Measurements from ENCODE around the gene PMVK. TPM values are rescaled to one million over a fixed set of nuclear protein-coding genes. Genes with fewer than 3 reads are reported as not detected.

PMVK gene
- total RNA-seq, 1 experiment from 2014 or later, result 24.0 TPM

- no peaks in the 10 kb centered on the region for H3K79me2 ChIP-seq (ENCODE audit: insufficient read depth, low read length)
- TF ChIP-seq, protein P1, sequence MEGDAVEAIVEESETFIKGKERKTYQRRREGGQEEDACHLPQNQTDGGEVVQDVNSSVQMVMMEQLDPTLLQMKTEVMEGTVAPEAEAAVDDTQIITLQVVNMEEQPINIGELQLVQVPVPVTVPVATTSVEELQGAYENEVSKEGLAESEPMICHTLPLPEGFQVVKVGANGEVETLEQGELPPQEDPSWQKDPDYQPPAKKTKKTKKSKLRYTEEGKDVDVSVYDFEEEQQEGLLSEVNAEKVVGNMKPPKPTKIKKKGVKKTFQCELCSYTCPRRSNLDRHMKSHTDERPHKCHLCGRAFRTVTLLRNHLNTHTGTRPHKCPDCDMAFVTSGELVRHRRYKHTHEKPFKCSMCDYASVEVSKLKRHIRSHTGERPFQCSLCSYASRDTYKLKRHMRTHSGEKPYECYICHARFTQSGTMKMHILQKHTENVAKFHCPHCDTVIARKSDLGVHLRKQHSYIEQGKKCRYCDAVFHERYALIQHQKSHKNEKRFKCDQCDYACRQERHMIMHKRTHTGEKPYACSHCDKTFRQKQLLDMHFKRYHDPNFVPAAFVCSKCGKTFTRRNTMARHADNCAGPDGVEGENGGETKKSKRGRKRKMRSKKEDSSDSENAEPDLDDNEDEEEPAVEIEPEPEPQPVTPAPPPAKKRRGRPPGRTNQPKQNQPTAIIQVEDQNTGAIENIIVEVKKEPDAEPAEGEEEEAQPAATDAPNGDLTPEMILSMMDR (IDR thresholded peaks at IDR 0.05 in 2 of 3, conservative IDR thresholded peaks at IDR 0.05 in 1 of 3; ENCODE audit: borderline replicate concordance in 1 of 3, insufficient read depth in 1 of 3, low read depth in 2 of 3, low read length in 2 of 3), result no peak
- TF ChIP-seq YY1 (IDR thresholded peaks at IDR 0.05; ENCODE audit: extremely low read depth, insufficient replicate concordance, low read depth, low read length), result no peak
- TF ChIP-seq, protein P2, sequence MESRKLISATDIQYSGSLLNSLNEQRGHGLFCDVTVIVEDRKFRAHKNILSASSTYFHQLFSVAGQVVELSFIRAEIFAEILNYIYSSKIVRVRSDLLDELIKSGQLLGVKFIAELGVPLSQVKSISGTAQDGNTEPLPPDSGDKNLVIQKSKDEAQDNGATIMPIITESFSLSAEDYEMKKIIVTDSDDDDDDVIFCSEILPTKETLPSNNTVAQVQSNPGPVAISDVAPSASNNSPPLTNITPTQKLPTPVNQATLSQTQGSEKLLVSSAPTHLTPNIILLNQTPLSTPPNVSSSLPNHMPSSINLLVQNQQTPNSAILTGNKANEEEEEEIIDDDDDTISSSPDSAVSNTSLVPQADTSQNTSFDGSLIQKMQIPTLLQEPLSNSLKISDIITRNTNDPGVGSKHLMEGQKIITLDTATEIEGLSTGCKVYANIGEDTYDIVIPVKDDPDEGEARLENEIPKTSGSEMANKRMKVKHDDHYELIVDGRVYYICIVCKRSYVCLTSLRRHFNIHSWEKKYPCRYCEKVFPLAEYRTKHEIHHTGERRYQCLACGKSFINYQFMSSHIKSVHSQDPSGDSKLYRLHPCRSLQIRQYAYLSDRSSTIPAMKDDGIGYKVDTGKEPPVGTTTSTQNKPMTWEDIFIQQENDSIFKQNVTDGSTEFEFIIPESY (IDR thresholded peaks at IDR 0.05; ENCODE audit: extremely low read depth, insufficient replicate concordance, low read length), result no peak
- TF ChIP-seq MAX (IDR thresholded peaks at IDR 0.05), result no peak
- no peak for TF ChIP-seq EGR1 (IDR thresholded peaks at IDR 0.05; ENCODE audit: low read depth)
- TF ChIP-seq REST (IDR thresholded peaks at IDR 0.05; ENCODE audit: low read depth), result no peak
- TF ChIP-seq ELF1 (IDR thresholded peaks at IDR 0.05; ENCODE audit: borderline replicate concordance, low read depth), result no peak
- TF ChIP-seq RAD21 (IDR thresholded peaks at IDR 0.05; ENCODE audit: low read depth), result no peak
- no peak for TF ChIP-seq POLR2A (IDR thresholded peaks at IDR 0.05; ENCODE audit: borderline replicate concordance, extremely low read depth, insufficient read depth, insufficient read length)
- no peak for TF ChIP-seq SRF (IDR thresholded peaks at IDR 0.05; ENCODE audit: low read depth)
- no peak for TF ChIP-seq JUND (IDR thresholded peaks at IDR 0.05)
- DNase-seq (ENCODE audit: low read depth, low spot score), result no peak
- CTCF ChIA-PET, result no interaction called here
- no peaks in the 10 kb centered on the region for H3K27me3 ChIP-seq (ENCODE audit: insufficient read depth, low read length)
- intact Hi-C loops (cut with micrococcal nuclease), result no loop called here
- RAD21 ChIA-PET (ENCODE audit: low non-redundant PET in 1 of 2, low total read pairs in 2 of 2, uncharacterized antibody in 2 of 2, unreplicated experiment in 2 of 2), result interaction anchor here in 1 of 2 experiments (0.5 kb wide), 1 partner anchor 127 kb away, joined by 3 read pairs; no protein-coding TSS in a partner anchor
- no TSS peak for BruUV-seq (replicated peaks)
- H4K20me1 ChIP-seq (ENCODE audit: insufficient read depth), result no peaks in the 10 kb centered on the region
- no peaks in the 10 kb centered on the region for H3K9me2 ChIP-seq (ENCODE audit: insufficient read depth)
- H3K4me3 ChIP-seq (replicated peaks in 1 of 2; ENCODE audit: low read depth in 1 of 2, low read length in 2 of 2), result no peak overlapping the region
- H3K27ac ChIP-seq (ENCODE audit: low read depth, low read length), result no peak overlapping the region
- H3K4me2 ChIP-seq (ENCODE audit: low read length), result peak overlapping the region; percentile 83; the same call in 1 of the 2 replicates
- H3K36me3 ChIP-seq (ENCODE audit: control insufficient read depth in 1 of 2, insufficient read depth in 2 of 2, low read length in 2 of 2), result no peaks in the 10 kb centered on the region
- ATAC-seq, result no peak
- POLR2A ChIA-PET, result interaction anchor here (0.7 to 1.3 kb wide), 2 partner anchors 23 to 129 kb away, joined by 3 to 4 read pairs; partner anchors contain the start of gene PYGO2
- H3K4me1 ChIP-seq (ENCODE audit: control insufficient read depth in 1 of 2, insufficient read depth in 2 of 2, low read length in 2 of 2), result peaks cover 15 to 45% of the 10 kb centered on the region in 2 experiments
- H3K9ac ChIP-seq (ENCODE audit: low read length), result no peak overlapping the region
- H3K9me3 ChIP-seq (ENCODE audit: control insufficient read depth in 1 of 2, insufficient read depth in 1 of 2, low read depth in 1 of 2, low read length in 2 of 2), result no peaks in the 10 kb centered on the region
- H2AFZ ChIP-seq (ENCODE audit: low read depth, low read length, poor library complexity, severe bottlenecking), result no peak overlapping the region
Measured at GRCh38 chr1:154938604-154939399, 2.3 kb upstream of the PMVK start.

Measured in HCT116 (cell line).